HepG2 (cell line): ENCODE data around the gene PIM3. TPM values are rescaled to one million over a fixed set of nuclear protein-coding genes. Genes with fewer than 3 reads are reported as not detected.
A peak's percentile ranks its signal among the peaks of the same experiment; 100 is the strongest.

Experiments used
- ESRRA ChIP-seq: sonication (generic); formaldehyde crosslinking; IDR thresholded peaks from 2 replicates; pipeline ENCODE4 v1.5.1; 2020; ENCODE audit warnings: mild to moderate bottlenecking, low read depth, missing genetic modification reagents
- GMEB2 ChIP-seq: IDR thresholded peaks from 2 replicates; pipeline ENCODE4 v1.6.1; 2016; ENCODE audit warnings: missing biosample characterization, missing genetic modification reagents, low read depth
- GPBP1L1 ChIP-seq: sonication (generic); formaldehyde crosslinking; IDR thresholded peaks from 2 replicates; pipeline ENCODE4 v1.5.0; 2020; ENCODE audit warnings: mild to moderate bottlenecking, missing genetic modification reagents
- GPN1 ChIP-seq: sonication (generic); formaldehyde crosslinking; IDR thresholded peaks from 2 replicates; pipeline ENCODE4 v1.5.1; 2020; ENCODE audit warnings: missing genetic modification reagents, borderline replicate concordance
- HMGXB4 ChIP-seq, 2 experiments: sonication (generic) in 1 of 2; formaldehyde crosslinking in 1 of 2; IDR thresholded peaks; 2 replicates each; pipeline versions ENCODE4 v1.4.0 to v1.6.1; 2018 to 2020; ENCODE audit warnings: missing genetic modification reagents in 2 of 2, borderline replicate concordance in 1 of 2, low read depth in 1 of 2, mild to moderate bottlenecking in 1 of 2, missing biosample characterization in 1 of 2
- HOXA5 ChIP-seq: sonication (generic); formaldehyde crosslinking; IDR thresholded peaks from 2 replicates; pipeline ENCODE4 v1.4.0; 2020; ENCODE audit warnings: missing genetic modification reagents
- MIER3 ChIP-seq: IDR thresholded peaks from 2 replicates; pipeline ENCODE4 v1.6.1; 2016; ENCODE audit warnings: missing compliant biosample characterization, borderline replicate concordance
- NAIF1 ChIP-seq: sonication (generic); formaldehyde crosslinking; IDR thresholded peaks from 2 replicates; pipeline ENCODE4 v1.5.0; 2020; ENCODE audit warnings: mild to moderate bottlenecking, missing genetic modification reagents, borderline replicate concordance
- NR2C2 ChIP-seq: sonication (generic); formaldehyde crosslinking; IDR thresholded peaks from 2 replicates; pipeline ENCODE4 v1.4.0; 2020; ENCODE audit warnings: missing genetic modification reagents, mild to moderate bottlenecking, moderate library complexity, borderline replicate concordance
- PHF8 ChIP-seq: sonication (generic); formaldehyde crosslinking; IDR thresholded peaks from 2 replicates; pipeline ENCODE4 v1.5.0; 2020; ENCODE audit warnings: missing genetic modification reagents
- XBP1 ChIP-seq: sonication (generic); formaldehyde crosslinking; IDR thresholded peaks from 2 replicates; pipeline ENCODE4 v1.5.0; 2020; ENCODE audit warnings: missing genetic modification reagents
- ZC3H4 ChIP-seq: sonication (generic); formaldehyde crosslinking; IDR thresholded peaks from 2 replicates; pipeline ENCODE4 v1.4.0; 2020; ENCODE audit warnings: missing genetic modification reagents, borderline replicate concordance
- ZNF543 ChIP-seq: sonication (generic); formaldehyde crosslinking; IDR thresholded peaks from 2 replicates; pipeline ENCODE4 v1.4.0; 2020; ENCODE audit warnings: mild to moderate bottlenecking, missing genetic modification reagents
- ZNF672 ChIP-seq: sonication (generic); formaldehyde crosslinking; IDR thresholded peaks from 2 replicates; pipeline ENCODE4 v1.8.1; 2022; ENCODE audit warnings: missing genetic modification reagents
- ZNF674 ChIP-seq: sonication (generic); formaldehyde crosslinking; IDR thresholded peaks from 2 replicates; pipeline ENCODE4 v1.5.0; 2020; ENCODE audit warnings: low read depth, mild to moderate bottlenecking, missing genetic modification reagents
- ZNF691 ChIP-seq: sonication (generic); formaldehyde crosslinking; IDR thresholded peaks from 2 replicates; pipeline ENCODE4 v1.4.0; 2020; ENCODE audit warnings: missing genetic modification reagents, low read depth, mild to moderate bottlenecking, borderline replicate concordance
- ZNF713 ChIP-seq: sonication (generic); formaldehyde crosslinking; IDR thresholded peaks from 2 replicates; pipeline ENCODE4 v1.4.0; 2020; ENCODE audit warnings: mild to moderate bottlenecking, missing genetic modification reagents
- polyA plus RNA-seq, 8 experiments: library from polyadenylated mRNA; depleted of rRNA in 3 of 8; stranded (reverse) in 7 of 8; unstranded in 1 of 8; fragments of >200 nt; fragmentation: Illumina TruSeq in 4 of 8; extraction: Trizol in 4 of 8; gene quantifications; 2 replicates each; pipeline versions ENCODE4 v1.2.1 to v1.2.3, GENCODE V29; 2011 to 2016; ENCODE audit warnings: low read depth in 4 of 8, missing spikeins in 1 of 8, mixed read lengths in 1 of 8; ENCODE audit not compliant: insufficient read depth in 1 of 8
- total RNA-seq, 5 experiments: library from RNA; depleted of rRNA; stranded (reverse); fragments of >200 nt; fragmentation: Illumina TruSeq; extraction: Trizol; gene quantifications; 2 replicates each; pipeline ENCODE4 v1.2.3, GENCODE V29; 2016; ENCODE audit warnings: low read depth in 1 of 5

The PIM3 gene
- total and polyA plus RNA-seq, 2 of the 13 experiments (the other 11 are each of a cell fraction or from before 2014, with no cell fraction given): 21.6 to 31.2 TPM

GRCh38 chr22:49966774-49967705 is 6.5 kb downstream of the PIM3 start (continued):
- TF ChIP-seq ESRRA (CRISPR knock-in tag) (0 out of 2 replicates have a peak, but pooled peaks have one; percentile 32), ZNF543 (CRISPR knock-in tag) (peak; percentile 69), ZNF672 (CRISPR knock-in tag) (no peak), NR2C2 (CRISPR knock-in tag) (peak; percentile 81; the same call in 1 of the 2 replicates), ZNF674 (CRISPR knock-in tag) (no peak), GPBP1L1 (no peak), GMEB2 (no peak), GPN1 (CRISPR knock-in tag) (no peak), PHF8 (CRISPR knock-in tag) (no peak; the same call in 1 of the 2 replicates), HMGXB4 (CRISPR knock-in tag; IDR thresholded peaks at IDR 0.05; ENCODE audit: borderline replicate concordance in 1 of 2, low read depth in 1 of 2) (peak in 1 of 2 experiments; percentile 42; a peak in 1 of 4 replicates), XBP1 (CRISPR knock-in tag) (no peak), HOXA5 (CRISPR knock-in tag) (0 out of 2 replicates have a peak, but pooled peaks have one; percentile 30), ZNF691 (CRISPR knock-in tag) (0 out of 2 replicates have a peak, but pooled peaks have one; percentile 13), NAIF1 (CRISPR knock-in tag) (no peak), ZNF713 (no peak), MIER3 (peak; percentile 24; the same call in 1 of the 2 replicates), ZC3H4 (peak; percentile 28; the same call in 1 of the 2 replicates)
